NCI-H510A treated with DMSO at 0.1 percent for 48 hours (cell line): ENCODE results near the gene CRYBG1.
"Not testable (repeated sequence)": the region's sequence is repeated elsewhere in the genome, so short reads cannot be mapped to it uniquely, and the experiment has no call there.

Experiments
- DNase-seq: peaks from one replicate; lab custom pipeline; 2025; lab: John Stamatoyannopoulos, UW

Gene CRYBG1

DNA sequence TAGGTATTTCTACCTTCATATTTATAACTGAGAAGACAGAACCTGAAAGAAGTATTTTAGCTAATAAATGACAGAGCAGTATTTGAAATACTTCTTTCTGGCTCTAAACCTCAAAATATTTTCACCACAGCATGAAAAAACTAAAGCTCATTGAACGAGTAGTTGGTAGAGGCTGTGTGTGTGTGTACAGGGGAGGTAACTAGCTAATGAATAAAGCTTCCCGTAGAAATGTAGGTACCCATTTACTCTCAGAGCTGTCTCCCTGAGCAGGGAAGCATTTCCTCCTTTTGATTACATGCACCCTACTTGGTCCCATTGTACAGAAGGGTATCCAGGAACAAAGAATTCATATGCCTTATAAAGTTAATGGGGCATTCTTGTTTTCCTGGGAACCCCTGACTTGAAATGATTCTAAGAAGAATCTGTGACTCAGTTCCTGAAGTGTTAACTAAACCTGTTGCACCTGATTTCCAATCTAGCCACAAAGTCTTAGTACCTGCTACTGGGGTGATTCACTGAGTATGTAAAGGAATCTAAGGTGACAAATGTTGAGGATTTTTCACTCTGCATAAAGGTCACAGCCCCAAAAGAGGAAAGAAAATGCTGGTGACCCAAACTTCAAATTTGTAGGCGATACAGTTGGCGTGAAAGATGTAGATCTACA lies 12.5 kb downstream of the CRYBG1 start:
- no peak for DNase-seq

DNA sequence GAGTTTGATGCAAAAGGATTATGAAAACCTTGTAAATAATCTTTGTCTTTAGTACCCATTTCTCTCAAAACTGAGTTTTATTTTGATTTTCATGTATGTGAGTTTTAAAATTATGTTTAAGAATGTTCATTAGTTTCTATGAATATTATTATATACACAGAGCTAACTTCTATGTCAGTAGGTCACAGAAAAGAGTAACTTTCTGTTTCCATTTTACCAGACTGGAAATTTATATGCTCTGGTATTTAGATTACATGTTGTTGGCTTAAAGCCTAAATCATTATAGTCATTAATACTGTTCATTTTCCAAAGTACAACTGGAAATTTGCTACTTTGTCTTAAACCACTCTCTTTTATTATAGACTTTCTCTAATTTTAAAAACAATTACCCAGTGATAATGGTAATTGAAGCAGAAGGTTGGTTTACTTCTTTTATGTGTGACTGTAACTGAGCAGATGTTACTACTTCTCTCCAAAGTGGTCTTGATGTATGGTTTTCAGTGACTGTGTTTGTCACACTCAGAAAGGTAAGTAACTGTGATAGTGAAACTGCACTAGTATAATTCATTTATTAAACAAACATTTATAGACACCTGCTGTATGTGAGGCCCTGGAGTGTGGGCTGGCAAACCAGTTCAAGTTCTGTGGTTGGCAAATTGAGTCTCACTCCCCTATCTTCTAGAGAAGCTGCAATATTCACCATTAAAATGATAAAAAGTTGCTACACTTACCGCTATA lies 13.2 kb downstream of the CRYBG1 start:
- DNase-seq: no peak

DNA sequence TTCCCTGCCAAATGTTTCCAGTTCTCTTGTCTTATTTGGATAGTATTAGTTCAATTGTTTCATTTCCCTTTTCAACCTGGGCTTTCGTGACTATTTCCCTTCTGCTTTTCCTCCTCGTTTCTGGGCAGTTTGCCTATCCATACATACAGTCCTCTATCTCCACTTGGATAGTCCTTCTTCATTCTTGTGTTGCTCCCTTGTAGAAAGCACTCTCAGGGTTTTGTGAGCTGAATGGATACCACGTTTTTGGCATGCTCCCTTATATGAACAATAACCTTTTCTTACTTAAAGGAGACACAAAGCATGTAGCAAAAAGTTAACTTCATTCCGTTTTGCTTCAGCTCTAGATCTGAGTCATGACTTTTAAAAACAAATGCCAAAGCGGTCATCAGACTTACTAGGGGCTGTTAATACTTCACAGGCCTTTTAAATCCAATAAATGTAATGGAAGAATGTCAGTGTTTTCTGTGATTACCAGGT lies 16.6 kb downstream of the CRYBG1 start:
- no peak for DNase-seq

DNA sequence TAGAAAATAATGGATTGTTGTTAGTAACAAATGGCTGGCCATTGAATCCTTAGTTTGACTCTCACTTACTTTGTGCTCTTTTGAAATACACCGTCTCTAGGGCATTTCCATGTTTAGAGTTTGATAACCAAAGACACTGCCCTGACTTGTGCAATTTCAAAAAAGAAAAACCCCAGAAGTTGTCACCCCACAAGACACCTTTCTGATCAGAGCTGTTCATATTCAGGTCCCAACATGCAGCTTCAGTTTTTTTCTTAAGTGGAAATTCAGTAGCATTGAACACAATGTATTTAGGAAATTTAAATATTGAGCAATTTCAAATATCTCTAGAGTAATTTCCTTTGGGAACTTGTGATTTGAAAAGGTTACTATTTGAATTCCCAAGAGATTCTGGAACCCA lies 19.4 kb downstream of the CRYBG1 start:
- DNase-seq: no peak

DNA sequence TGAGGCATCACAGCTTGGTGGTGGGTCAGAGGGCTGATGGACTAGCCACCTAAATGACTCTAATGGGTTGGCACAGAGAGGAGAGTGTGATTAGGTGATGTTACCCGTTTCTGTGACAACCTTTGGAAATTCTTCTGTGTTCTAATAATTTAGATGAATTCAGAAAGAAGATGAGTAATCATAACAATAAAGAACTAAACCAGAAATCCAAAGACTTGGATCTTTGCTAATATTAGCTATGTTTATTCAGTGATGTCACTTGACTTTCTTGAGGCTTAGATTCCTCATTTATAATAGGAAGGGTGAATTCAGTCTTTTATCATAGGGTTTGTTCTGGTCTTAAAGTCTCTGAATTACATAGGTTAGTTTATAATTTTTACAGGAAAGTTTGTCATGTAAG lies 19.9 kb downstream of the CRYBG1 start:
- no peak for DNase-seq

DNA sequence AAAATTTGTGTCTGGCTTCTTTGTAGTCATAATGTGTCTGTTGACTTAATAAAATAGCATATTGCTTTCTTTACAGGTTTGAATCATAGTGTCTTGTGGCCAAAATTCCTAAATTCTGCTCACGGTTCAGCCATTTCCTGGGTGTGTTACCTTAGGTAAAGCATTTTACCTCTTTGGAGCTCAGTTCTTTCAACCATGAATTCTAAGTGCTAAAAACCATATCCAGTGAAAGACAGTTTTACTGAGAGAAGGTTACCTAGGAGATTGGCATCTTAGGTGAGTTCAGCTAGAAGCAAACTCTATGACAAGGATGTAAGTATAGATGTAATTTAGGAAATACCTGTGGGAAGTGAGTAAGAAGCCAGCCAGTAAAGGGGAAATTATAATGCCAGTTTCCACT lies 20.7 kb downstream of the CRYBG1 start:
- DNase-seq: no peak

DNA sequence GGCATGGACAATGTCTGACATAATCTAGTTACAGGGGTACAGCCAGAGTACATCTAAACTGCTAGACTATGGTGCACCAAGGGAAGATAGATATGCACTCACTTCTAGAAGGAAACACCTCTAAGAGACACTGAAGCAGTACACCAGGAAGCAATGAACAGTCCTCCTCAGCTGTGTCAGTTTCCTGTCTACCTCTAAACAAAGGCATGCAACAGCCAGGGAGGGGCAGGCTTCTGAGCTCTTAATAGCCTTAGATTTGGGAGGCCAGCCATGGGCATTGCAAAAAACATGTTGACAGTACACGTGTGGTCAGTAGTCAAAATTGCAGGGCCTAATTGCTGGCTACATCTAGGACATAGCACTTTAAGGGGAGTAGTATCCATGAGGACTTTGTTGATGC lies 21.4 kb downstream of the CRYBG1 start:
- no peak for DNase-seq

DNA sequence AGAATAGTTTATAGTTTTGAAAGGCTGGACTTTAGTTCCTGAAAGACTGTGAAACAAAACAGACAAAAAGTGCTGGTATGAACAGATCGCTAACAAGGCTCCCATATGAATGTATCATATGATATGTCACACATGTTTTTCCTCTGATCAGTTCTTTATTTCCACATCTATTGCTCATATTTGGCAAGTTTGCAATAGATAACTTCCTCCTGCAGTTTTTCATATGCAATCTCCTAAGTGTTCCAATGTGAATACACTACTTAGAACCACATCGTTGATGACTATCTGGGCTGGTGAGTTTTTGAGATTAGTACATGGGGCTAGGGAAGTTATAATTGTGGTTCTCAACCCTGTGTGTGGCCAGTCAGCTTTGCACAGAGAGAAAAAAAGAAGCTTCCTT lies 23.1 kb downstream of the CRYBG1 start:
- no peak for DNase-seq

DNA sequence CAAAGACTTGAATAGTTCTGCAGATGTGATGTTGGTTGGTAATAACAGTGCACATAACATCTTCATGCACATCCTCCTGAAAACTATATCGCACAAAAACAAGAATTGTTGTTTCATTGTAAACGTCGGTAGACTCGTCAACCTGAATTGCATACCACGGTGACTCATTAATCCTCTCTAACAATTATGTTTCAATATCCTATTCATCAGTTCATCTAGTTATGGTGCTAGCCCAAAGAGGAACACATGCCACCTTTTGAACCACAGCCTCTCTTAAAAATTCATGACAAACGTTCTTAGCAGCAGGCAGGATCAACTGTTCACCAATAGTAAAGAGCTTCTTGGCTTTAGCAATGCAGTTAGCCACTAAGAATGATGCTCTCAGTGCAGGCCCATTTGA lies 25.0 kb downstream of the CRYBG1 start:
- DNase-seq: no peak

DNA sequence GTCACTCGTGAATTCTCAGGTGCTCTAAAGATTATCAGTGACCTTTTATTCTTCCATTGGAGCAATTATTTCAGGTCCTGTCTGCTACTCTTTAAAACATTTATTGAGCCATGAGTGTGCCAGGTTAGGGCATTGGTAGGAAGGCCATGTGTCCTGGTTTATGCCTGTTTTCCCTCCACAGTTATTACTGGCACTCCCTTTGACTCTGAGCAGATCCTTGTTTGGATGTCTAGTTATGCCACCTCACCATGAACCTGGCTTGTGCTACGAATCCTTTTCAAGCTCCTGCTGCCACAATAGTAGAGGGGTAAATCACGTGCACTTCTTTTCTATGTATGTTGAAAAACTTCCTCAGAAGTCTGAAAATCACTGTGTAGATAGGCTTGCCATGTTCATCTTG lies 27.4 kb downstream of the CRYBG1 start:
- no peak for DNase-seq

DNA sequence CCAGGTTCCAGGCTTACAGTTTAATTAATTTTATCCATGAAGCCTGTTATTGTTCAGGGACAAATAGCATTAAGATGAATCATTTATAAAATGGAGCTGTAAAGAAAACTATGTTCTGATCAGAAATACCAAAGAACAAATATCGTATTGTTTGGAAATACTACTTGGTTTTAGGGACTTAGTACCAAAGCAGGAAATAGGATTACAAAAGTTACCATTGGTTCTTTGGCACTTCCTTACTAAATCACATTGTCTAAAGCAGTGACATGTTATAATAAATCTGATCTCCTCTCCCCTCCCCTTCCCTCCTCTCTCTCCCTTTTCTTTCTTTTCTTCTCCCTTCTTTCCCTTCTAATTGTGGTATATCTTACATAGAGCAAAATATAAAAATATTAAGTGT lies 29.6 kb downstream of the CRYBG1 start:
- no peak for DNase-seq

DNA sequence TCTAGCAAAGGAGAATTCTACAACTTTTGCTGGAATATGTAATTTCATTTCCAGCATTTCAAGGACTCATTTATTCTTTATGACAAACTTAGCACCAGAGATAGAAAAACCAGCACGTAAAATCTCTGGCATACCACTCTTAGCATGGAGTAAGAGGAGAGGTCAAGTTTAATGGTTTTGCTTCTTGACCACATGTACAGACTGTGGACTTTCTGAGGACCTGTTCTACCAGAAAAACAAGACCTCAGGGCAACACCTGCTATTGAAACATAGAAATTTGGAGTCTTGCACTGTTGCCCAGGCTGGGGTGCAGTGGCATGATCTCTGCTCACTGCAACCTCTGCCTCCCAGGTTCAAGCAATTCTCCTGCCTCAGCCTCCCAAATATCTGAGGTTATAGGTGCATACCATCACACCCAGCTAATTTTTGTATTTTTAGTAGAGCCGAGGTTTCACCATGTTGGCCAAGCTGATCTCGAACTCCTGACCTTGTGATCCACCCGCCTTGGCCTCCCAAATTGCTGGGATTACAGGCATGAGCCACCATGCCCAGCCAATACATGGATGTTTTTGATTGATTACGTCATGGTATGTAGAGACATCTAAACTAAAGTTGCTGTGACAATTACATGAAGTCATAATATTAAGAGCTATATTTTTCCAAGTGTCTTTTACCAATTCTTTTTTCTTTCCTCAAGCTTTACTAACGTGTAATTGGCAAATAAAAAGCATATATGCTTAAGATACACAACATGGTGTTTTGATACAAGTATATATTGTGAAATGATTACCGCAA lies 36.1 kb downstream of the CRYBG1 start:
- DNase-seq: no peak

DNA sequence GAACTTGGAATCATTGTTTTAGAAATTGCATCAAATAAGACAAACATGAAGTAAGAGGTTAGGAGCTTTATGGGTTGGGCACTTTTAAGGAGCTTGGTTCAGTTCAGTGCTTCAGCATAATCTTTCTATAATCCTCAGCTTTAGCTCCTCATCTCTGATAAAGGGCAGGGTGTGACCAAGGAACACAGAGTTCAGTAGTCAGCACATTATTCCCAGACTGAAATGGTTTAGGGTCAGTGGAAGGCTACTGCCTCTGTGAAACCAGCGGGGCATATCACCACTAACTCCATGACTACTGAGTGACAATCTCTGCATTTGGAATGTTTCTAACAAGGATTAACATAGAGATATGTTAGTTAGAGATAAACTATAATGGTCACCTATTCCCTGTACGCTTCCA lies 36.9 kb downstream of the CRYBG1 start:
- DNase-seq: no peak

DNA sequence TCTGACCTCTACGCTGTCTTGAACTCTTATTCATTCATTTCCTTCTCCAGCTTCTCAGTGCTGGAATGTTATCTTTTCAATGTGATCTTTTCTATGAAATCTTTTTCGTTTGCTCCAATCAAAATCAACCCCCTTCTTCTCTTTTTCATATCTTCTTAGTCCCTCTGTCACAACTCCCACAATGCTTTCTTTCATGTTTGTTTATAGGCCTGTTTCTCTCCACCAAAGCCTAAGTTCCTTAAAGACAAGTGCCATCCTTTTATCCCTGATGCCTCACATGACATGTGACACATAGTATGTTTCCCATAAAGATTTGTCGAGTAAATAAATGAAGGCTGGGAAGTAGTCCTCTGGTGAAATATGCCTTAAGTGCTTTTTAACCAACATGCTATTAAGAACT lies 38.1 kb downstream of the CRYBG1 start:
- DNase-seq: no peak

DNA sequence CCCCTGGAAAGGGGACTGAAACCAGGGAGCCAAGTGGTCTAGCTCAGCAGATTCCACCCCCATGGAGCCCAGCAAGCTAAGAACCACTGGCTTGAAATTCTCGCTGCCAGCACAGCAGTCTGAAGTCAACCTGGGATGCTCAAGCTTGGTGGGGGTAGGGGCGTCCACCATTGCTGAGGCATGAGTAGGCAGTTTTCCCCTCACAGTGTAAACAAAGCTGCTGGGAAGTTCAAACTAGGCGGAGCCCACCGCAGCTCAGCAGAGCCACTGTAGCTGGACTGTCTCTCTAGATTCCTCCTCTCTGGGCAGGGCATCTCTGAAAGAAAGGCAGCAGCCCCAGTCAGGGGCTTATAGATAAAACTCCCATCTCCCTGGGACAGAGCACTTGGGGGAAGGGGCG lies 44.5 kb downstream of the CRYBG1 start:
- DNase-seq: not testable (repeated sequence)

DNA sequence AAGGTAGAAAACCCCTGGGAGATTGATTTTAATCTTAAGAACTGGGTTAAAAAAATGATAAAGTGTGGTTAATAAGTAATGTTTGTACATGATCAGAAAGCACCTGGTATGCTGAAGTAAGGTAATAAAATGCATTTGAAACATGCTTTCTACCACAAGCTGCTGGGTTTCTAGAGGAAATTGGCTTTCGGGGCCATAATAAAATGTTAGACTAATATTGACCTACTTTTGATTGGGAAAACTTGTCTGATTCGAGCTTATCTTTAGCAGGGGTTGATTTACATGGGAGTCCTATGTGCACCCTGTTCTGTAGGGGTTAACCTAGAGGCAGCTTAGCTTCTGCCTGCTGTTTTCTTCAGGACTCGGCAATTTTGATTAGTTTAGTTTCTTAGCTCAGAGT lies 50.5 kb downstream of the CRYBG1 start:
- no peak for DNase-seq

DNA sequence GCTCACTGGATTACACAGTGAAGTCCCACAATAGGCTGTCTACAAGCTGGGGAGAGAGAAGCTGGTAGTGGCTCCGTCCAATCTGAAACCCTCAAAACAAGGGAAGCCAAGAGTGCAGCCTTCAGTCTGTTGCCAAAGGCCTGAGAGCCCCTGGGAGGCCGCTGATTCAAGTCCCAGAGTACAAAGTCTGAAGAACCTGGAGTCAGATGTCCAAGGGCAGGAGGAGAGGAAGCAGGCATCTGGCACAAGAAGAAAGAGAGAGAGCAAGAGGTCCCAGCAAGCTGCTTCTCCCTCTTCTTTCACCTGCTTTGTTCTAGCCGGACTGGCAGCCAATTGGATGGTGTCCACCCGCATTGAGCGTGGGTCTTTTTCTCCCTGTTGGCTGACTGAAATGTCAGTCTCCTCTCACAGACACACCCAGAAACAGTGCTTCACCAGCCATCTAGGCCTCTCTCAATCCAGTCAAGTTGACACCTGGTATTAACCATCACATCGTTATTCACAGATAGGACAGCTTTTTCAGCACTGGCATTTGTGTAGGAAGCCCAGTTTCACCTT lies 51.2 kb downstream of the CRYBG1 start:
- DNase-seq: peak; percentile 22

DNA sequence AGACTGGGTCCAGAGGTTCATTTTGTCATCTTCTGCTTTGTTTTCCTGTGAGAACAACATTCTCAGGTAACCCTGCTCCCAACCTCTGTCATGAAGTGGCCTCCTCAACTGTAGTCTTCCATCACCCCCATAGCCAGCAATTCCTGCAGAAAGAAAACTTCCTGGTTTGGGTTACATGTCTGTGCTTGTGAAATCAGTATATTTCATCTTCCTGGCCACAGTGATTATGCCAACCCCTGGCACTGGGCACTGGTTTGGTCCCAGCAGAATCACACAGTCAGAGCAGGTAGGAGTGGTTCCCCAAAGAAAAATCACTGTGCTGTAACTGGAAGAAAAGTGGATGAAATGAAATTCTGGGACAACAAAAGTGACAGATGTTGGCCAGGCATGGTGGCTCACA lies 52.5 kb downstream of the CRYBG1 start:
- no peak for DNase-seq

DNA sequence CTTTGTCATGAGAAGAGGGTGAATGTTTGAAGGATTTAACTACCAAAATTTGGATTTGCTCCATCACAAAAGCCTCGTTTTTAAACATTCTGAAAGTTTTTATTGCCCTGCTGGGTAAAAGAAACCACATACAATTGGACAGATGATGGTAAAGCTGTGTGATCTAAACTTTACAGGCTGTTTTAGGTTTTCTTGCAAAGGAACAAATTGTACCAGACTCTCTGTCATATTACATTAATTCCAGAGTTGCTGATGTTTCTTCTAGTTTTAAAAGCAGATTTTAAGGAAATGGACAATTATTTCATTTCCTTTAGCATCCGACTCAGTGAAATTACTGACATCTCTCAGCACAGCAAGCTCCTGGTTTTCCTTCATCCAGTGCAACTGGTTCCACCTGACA lies 53.2 kb downstream of the CRYBG1 start:
- DNase-seq: no peak

DNA sequence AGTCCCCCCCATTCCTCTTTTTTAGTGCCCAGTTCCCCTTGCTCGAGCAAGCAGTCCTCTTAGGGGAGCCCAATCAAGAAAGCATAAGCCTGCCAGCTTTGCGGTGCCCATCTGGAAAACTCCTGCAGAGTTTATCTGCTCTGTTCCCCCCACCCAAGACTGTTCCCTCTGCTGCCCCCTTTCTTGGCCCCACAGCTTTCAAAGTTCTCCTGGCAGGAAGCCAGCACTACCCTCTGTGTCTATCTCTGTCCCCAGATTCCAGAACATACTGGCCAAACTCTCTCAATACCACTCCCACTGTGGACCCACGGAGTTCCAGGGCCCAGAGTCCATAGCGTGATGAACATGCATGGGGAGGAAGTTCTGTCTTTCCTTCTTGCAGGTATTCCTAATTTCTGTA lies 55.4 kb downstream of the CRYBG1 start:
- no peak for DNase-seq

DNA sequence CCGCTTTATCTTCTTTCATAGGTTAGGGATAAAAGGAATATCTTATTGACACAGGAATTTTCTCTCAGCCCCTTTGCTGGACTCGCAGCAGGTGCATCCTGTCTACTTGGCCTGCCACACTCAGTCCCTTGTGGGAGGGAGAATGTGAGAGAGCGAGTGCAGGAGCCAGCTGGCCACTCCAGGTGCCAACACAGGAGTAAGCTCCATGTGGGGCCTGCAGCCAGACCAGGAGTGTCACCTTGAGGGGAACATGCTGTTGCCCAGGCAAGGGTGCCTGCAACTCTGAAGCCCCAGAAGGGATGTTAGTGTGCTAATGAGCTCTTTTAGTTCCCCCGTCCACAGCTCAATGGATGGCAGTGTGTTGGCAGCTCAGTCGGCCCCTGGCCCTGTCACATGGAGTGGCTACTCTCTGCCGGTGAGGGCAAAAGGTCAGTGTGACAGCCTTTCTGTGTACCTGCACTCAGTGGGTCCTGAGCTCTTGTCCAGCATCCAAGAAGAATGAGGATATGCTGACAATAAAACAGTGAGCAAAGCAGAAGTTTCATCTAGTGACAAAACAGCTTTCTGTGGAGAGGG lies 57.1 kb downstream of the CRYBG1 start:
- DNase-seq: peak; percentile 53

DNA sequence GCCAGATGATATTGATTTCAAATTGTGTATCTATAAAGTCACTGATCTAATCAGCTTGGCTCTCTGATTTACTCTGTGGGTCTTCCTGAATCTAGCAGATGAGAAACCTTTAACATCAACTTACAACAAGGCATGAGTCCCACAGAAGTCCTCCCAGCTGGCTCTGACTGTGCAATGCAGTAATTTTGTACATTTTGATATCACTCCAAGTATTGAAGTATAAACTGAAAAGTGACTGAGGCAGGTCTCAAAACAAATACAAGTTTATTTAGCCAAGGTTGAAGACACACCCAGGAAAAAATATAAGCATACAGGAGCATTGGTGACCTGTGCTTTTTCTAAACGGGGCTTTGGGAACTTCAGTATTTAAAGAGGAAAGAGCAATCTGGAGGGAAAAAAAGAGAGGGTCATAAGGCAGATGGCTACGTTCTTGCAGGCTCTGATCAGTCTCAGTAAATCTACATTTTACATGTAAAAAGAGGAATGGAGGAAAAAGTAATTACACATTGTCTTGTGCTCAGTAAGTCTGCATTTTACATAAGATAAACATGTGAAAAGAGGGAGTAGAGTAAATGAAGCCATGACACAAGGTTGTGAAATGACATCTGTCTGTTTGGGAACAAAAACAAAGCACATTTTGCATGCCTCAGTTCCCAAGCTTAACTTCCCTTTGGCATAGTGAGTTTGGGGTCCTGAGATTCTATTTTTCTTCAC lies 59.5 kb downstream of the CRYBG1 start:
- DNase-seq: no peak
